G401.6 (cell line): Measurements from ENCODE around the gene C14orf39.
"Not testable (repeated sequence)": the region's sequence is repeated elsewhere in the genome, so short reads cannot be mapped to it uniquely, and the experiment has no call there.

Source experiments
- FAIRE-seq: peaks from 2 replicates; lab custom pipeline; 2012; peaks lifted over from hg19 to GRCh38; lab: Jason Lieb, UNC

C14orf39 gene

GRCh38 chr14:60488175-60488574 is 2.3 kb upstream of the C14orf39 start:
- no peak for FAIRE-seq

DNA sequence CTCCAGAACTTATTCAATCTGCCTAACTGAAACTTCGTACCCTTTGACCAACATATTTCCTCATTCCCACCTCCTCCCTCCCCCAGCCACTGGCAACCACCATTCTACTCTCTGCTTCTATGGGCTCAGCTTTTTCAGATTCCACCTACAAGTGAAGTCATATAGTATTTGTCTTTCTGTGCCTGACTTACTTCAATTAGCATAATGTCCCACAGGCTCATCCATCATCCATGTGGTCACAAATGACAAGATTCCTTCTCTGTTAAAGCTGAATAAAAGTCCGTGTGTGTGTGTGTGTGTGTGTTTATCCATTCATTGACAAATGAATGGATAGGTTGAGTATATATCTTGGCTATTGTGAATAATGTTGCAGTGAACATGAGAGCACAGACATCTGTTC is 1.3 kb upstream of the C14orf39 start:
- no peak for FAIRE-seq

- no peak for FAIRE-seq
Measured at GRCh38 chr14:60485057-60485597, 736 bp downstream of the C14orf39 start.

- FAIRE-seq: no peak
Measured at GRCh38 chr14:60482743-60483142, 3.1 kb downstream of the C14orf39 start.

GRCh38 chr14:60480248-60480647 is 5.6 kb downstream of the C14orf39 start:
- not testable (repeated sequence) for FAIRE-seq

GRCh38 chr14:60455875-60456274 is 30.0 kb downstream of the C14orf39 start:
- no peak for FAIRE-seq

GRCh38 chr14:60430276-60430675 is 55.6 kb downstream of the C14orf39 start:
- FAIRE-seq: no peak

- FAIRE-seq: no peak
Measured at GRCh38 chr14:60420050-60420449, 65.8 kb downstream of the C14orf39 start.

DNA sequence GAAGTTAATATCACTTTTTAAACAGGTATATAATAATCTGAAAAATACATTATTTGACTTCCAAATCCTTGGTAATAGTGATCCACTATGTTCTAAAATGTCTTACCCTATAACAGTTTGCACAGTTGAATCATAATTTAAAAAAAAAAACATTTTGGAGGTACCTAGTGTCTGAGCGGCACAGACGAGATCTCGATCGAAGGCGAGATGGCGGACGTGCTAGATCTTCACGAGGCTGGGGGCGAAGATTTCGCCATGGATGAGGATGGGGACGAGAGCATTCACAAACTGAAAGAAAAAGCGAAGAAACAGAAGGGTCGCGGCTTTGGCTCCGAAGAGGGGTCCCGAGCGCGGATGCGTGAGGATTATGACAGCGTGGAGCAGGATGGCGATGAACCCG is 88.3 kb downstream of the C14orf39 start:
- peak; percentile 69 for FAIRE-seq

DNA sequence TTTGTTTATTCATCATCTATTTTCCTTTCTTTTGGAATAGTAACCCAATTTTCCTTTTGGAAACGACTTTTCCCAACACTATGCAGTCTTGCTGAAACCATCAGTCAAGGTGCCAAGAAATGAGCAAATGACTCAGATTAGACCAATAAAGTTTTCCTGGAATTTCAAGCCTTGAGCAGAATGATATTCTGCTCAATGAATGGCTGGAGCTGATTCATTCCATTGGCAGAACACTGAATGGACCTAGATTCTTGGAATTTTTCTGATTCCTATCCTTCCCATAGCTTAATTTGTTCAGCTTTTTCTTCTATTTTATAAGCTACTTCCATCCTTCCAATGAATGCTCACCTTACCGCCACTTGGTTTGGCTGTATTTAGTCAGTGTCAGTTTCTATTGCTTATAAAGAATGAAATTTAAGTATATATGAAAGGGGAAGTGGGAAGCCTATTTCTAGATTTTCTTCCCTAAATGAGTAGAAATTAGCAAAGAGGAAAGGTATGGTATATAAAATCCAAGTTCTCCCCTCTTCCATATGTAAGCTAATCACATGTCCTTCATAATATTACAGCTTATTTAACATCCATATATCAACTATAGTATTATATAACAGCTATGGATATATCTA is 89.0 kb downstream of the C14orf39 start:
- no peak for FAIRE-seq
